DOHH2 (cell line): ENCODE data around the gene COL6A5.

Experiments used
- CTCF ChIP-seq: fragments of 200-600 bp; sonication (generic); IDR thresholded peaks from one replicate; pipeline ENCODE4 v1.5.1; 2014; ENCODE audit warnings: antibody characterized with exemption, mild to moderate bottlenecking, low read depth, low read length; ENCODE audit not compliant: poor library complexity, severe bottlenecking
- EZH2phosphoT487 ChIP-seq: fragments of 200-600 bp; sonication (generic); IDR thresholded peaks from 2 replicates; pipeline ENCODE4 v1.6.1; 2017; ENCODE audit warnings: borderline replicate concordance, mild to moderate bottlenecking, antibody characterized with exemption, low read length, moderate library complexity, mixed read lengths

- TF ChIP-seq CTCF (no peak), EZH2phosphoT487 (no peak)
Measured at GRCh38 chr3:130300888-130301287, 44.6 kb upstream of the COL6A5 start.
